ENCODE data around the gene CSF1R. TPM values are rescaled to one million over a fixed set of nuclear protein-coding genes. Genes with fewer than 3 reads are reported as not detected.

Gene CSF1R
- total and polyA plus RNA-seq, 2 donors (not counting 3 experiments of a cell fraction or from before 2014, with no cell fraction given): not detected

Small RNAs within 50 kb of the gene (small RNA-seq; reads per million reads assigned to genes)
- not detected for gene RF00019 (ENCODE audit: insufficient read depth, insufficient read length, low read depth, low replicate concordance)

Other genes with a start within 250 kb of the CSF1R start
- not detected in 2 replicates for gene PDE6A, start 141.8 kb downstream of the CSF1R start, total RNA-seq
- not detected in 2 replicates for gene PDE6A, start 141.8 kb downstream of the CSF1R start, polyA plus RNA-seq
- 16.5 and 16.8 TPM in 2 replicates for gene SLC26A2, start 125.8 kb downstream of the CSF1R start, total RNA-seq
- gene SLC26A2, start 125.8 kb downstream of the CSF1R start, polyA plus RNA-seq: 5.0 and 5.9 TPM in 2 replicates
- gene TIGD6, start 85.9 kb downstream of the CSF1R start, total RNA-seq: 3.6 and 4.1 TPM in 2 replicates
- gene TIGD6, start 85.9 kb downstream of the CSF1R start, polyA plus RNA-seq: 5.0 and 5.4 TPM in 2 replicates
- gene HMGXB3, start 85.8 kb downstream of the CSF1R start, total RNA-seq: 43.0 and 52.6 TPM in 2 replicates
- 34.8 and 38.3 TPM in 2 replicates for gene HMGXB3, start 85.8 kb downstream of the CSF1R start, polyA plus RNA-seq
- gene PDGFRB, start 69.3 kb upstream of the CSF1R start, total RNA-seq: 1.0 and 1.7 TPM in 2 replicates
- gene PDGFRB, start 69.3 kb upstream of the CSF1R start, polyA plus RNA-seq: 1.4 and 2.9 TPM in 2 replicates
- gene CDX1, start 80.2 kb upstream of the CSF1R start, total RNA-seq: not detected in 2 replicates
- not detected in 2 replicates for gene CDX1, start 80.2 kb upstream of the CSF1R start, polyA plus RNA-seq
- gene SLC6A7, start 103.5 kb upstream of the CSF1R start, total RNA-seq: not detected in 2 replicates
- not detected in 2 replicates for gene SLC6A7, start 103.5 kb upstream of the CSF1R start, polyA plus RNA-seq
- gene CAMK2A, start 203.2 kb upstream of the CSF1R start, total RNA-seq: not detected in 2 replicates
- not detected in 2 replicates for gene CAMK2A, start 203.2 kb upstream of the CSF1R start, polyA plus RNA-seq
- gene ARSI, start 216.4 kb upstream of the CSF1R start, total RNA-seq: 0.20 TPM in 1 of 2 replicates, not detected in the other
- gene ARSI, start 216.4 kb upstream of the CSF1R start, polyA plus RNA-seq: 0.03 and 0.17 TPM in 2 replicates